ENCODE results near the gene BAG3. TPM values are rescaled to one million over a fixed set of nuclear protein-coding genes. Genes with fewer than 3 reads are reported as not detected.

Gene BAG3
- total RNA-seq, 1 donor from 2014 or later: 151 TPM

- DNase-seq (no peak), ATAC-seq (peak; percentile 43)
- intact Hi-C loops (cut with micrococcal nuclease): no loop called here
These were observed 64.7 kb downstream of the BAG3 start for GRCh38 chr10:119715628-119716505.

GRCh38 chr10:119723161-119723560 is 72.0 kb downstream of the BAG3 start:
- intact Hi-C loops (cut with micrococcal nuclease): no loop called here
- no peak for ATAC-seq
- no peak for DNase-seq

GRCh38 chr10:119723624-119724023 is 72.4 kb downstream of the BAG3 start:
- ATAC-seq: no peak
- DNase-seq: no peak
- intact Hi-C loops (cut with micrococcal nuclease): no loop called here

GRCh38 chr10:119724593-119725516 is 73.7 kb downstream of the BAG3 start:
- ATAC-seq (peak; percentile 3), DNase-seq (no peak)
- intact Hi-C loops (cut with micrococcal nuclease): no loop called here

- no peak for ATAC-seq
- intact Hi-C loops (cut with micrococcal nuclease): no loop called here
- DNase-seq: no peak
These were observed 74.3 kb downstream of the BAG3 start for GRCh38 chr10:119725517-119725827.

GRCh38 chr10:119725828-119726675 is 74.9 kb downstream of the BAG3 start, which contains the start of gene INPP5F:
TSS of gene INPP5F (plus strand) at chr10:119726050. CDS start at chr10:119726263, 213 bp downstream.
- ATAC-seq: peak; percentile 99
- intact Hi-C loops (cut with micrococcal nuclease): no loop called here
- DNase-seq: peak; percentile 99

GRCh38 chr10:119726676-119727261 is 75.6 kb downstream of the BAG3 start:
- ATAC-seq (no peak), DNase-seq (no peak)
- intact Hi-C loops (cut with micrococcal nuclease): no loop called here

Other genes starting within 250 kb of the BAG3 start
- gene RGS10, start 108.7 kb upstream of the BAG3 start, total RNA-seq: 7.0 TPM
- gene TIAL1, start 54.4 kb upstream of the BAG3 start, total RNA-seq: 78.1 TPM
- 4.0 TPM for gene INPP5F, start 74.7 kb downstream of the BAG3 start, total RNA-seq
- gene MCMBP, start 221.5 kb downstream of the BAG3 start, total RNA-seq: 29.0 TPM
- 22.3 TPM for gene SEC23IP, start 241.3 kb downstream of the BAG3 start, total RNA-seq

All from left ventricle myocardium superior (tissue), 1 donor.